ENCODE data around the gene VWA1. TPM values are rescaled to one million over a fixed set of nuclear protein-coding genes. Genes with fewer than 3 reads are reported as not detected.
"Not testable (repeated sequence)": the region's sequence is repeated elsewhere in the genome, so short reads cannot be mapped to it uniquely, and the experiment has no call there.

The VWA1 gene
- total and polyA plus RNA-seq, 4 donors: 51.7 to 94.3 (median 69.1) TPM

- H3K27me3 ChIP-seq (ENCODE audit: control insufficient read depth in 3 of 3, insufficient read depth in 3 of 3, low read length in 2 of 3): no peaks in the 10 kb centered on the region
- TF ChIP-seq, protein P1, sequence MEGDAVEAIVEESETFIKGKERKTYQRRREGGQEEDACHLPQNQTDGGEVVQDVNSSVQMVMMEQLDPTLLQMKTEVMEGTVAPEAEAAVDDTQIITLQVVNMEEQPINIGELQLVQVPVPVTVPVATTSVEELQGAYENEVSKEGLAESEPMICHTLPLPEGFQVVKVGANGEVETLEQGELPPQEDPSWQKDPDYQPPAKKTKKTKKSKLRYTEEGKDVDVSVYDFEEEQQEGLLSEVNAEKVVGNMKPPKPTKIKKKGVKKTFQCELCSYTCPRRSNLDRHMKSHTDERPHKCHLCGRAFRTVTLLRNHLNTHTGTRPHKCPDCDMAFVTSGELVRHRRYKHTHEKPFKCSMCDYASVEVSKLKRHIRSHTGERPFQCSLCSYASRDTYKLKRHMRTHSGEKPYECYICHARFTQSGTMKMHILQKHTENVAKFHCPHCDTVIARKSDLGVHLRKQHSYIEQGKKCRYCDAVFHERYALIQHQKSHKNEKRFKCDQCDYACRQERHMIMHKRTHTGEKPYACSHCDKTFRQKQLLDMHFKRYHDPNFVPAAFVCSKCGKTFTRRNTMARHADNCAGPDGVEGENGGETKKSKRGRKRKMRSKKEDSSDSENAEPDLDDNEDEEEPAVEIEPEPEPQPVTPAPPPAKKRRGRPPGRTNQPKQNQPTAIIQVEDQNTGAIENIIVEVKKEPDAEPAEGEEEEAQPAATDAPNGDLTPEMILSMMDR (IDR thresholded peaks at IDR 0.05; ENCODE audit: control extremely low read depth, extremely low read depth): no peak
- H3K4me3 ChIP-seq: no peak overlapping the region
- H3K9ac ChIP-seq (ENCODE audit: insufficient read depth in 1 of 2, low read length in 2 of 2): no peak overlapping the region
- H3K36me3 ChIP-seq (ENCODE audit: control insufficient read depth in 4 of 4, insufficient read depth in 4 of 4, low read length in 4 of 4): no peaks in the 10 kb centered on the region
- H3K4me1 ChIP-seq (ENCODE audit: control insufficient read depth in 5 of 5, insufficient read depth in 5 of 5, low read length in 5 of 5): peaks cover 0 to 1% (median 0%) of the 10 kb centered on the region in 5 donors
- DNase-seq (no peak), ATAC-seq (ENCODE audit: insufficient read depth, low FRiP score) (no peak)
- 91 to 94% methylated on average over 26 of the region's 26 CpGs for WGBS, 2 donors
- no peak overlapping the region for H3K27ac ChIP-seq (ENCODE audit: low read depth in 1 of 2, low read length in 1 of 2)
- H3K9me3 ChIP-seq (ENCODE audit: control insufficient read depth in 4 of 4, insufficient read depth in 3 of 4, low read length in 3 of 4): no peaks in the 10 kb centered on the region
These were observed 16.3 kb downstream of the VWA1 start for GRCh38 chr1:1451696-1452364.

DNA sequence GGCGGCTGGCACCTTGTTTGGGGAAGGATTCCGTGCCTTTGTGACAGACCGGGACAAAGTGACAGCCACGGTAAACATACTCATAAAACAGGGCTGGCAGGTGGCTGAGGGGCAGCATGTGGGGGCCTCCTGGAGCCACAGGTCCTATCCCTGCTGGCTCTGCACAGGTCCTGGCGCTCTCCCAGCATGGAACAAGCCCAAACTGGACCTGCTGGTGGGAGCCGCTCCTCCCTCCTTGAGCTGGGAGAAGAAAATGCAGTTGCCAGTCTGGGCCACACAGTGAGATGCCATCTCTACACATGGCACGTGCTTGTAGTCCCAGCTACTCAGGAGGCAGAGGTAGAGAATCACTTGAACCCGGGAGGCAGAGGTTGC lies 16.9 kb downstream of the VWA1 start:
- H3K9ac ChIP-seq (ENCODE audit: insufficient read depth in 1 of 2, low read length in 2 of 2); H3K4me3 ChIP-seq; H3K4me1 ChIP-seq (ENCODE audit: control insufficient read depth in 5 of 5, insufficient read depth in 5 of 5, low read length in 5 of 5); H3K27me3 ChIP-seq (ENCODE audit: control insufficient read depth in 3 of 3, insufficient read depth in 3 of 3, low read length in 2 of 3); H3K36me3 ChIP-seq (ENCODE audit: control insufficient read depth in 4 of 4, insufficient read depth in 4 of 4, low read length in 4 of 4); ATAC-seq (ENCODE audit: insufficient read depth, low FRiP score); DNase-seq; H3K27ac ChIP-seq (ENCODE audit: low read depth in 1 of 2, low read length in 1 of 2); H3K9me3 ChIP-seq (ENCODE audit: control insufficient read depth in 4 of 4, insufficient read depth in 3 of 4, low read length in 3 of 4): not testable (repeated sequence)
- 74 to 89% methylated on average over 8 of the region's 8 CpGs for WGBS, 2 donors

GRCh38 chr1:1452882-1453281 lies 17.4 kb downstream of the VWA1 start:
- Histone ChIP-seq H3K4me3 (no peak overlapping the region), H3K9me3 (ENCODE audit: control insufficient read depth in 4 of 4, insufficient read depth in 3 of 4, low read length in 3 of 4) (no peaks in the 10 kb centered on the region), H3K36me3 (ENCODE audit: control insufficient read depth in 4 of 4, insufficient read depth in 4 of 4, low read length in 4 of 4) (no peaks in the 10 kb centered on the region), H3K27ac (ENCODE audit: low read depth in 1 of 2, low read length in 1 of 2) (no peak overlapping the region), H3K27me3 (ENCODE audit: control insufficient read depth in 3 of 3, insufficient read depth in 3 of 3, low read length in 2 of 3) (no peaks in the 10 kb centered on the region), H3K4me1 (ENCODE audit: control insufficient read depth in 5 of 5, insufficient read depth in 5 of 5, low read length in 5 of 5) (peaks cover 0 to 2% (median 0%) of the 10 kb centered on the region in 5 donors), H3K9ac (ENCODE audit: insufficient read depth in 1 of 2, low read length in 2 of 2) (no peak overlapping the region)
- DNase-seq (no peak), ATAC-seq (ENCODE audit: insufficient read depth, low FRiP score) (no peak)
- 94 to 95% methylated on average over 16 of the region's 16 CpGs for WGBS, 2 donors
- TF ChIP-seq, protein P1 (IDR thresholded peaks at IDR 0.05; ENCODE audit: control extremely low read depth, extremely low read depth): no peak

GRCh38 chr1:1454286-1455056 lies 19.0 kb downstream of the VWA1 start:
- not testable (repeated sequence) for H3K36me3 ChIP-seq (ENCODE audit: control insufficient read depth in 4 of 4, insufficient read depth in 4 of 4, low read length in 4 of 4); DNase-seq; H3K27me3 ChIP-seq (ENCODE audit: control insufficient read depth in 3 of 3, insufficient read depth in 3 of 3, low read length in 2 of 3); H3K4me1 ChIP-seq (ENCODE audit: control insufficient read depth in 5 of 5, insufficient read depth in 5 of 5, low read length in 5 of 5); ATAC-seq (ENCODE audit: insufficient read depth, low FRiP score); H3K27ac ChIP-seq (ENCODE audit: low read depth in 1 of 2, low read length in 1 of 2); H3K4me3 ChIP-seq; H3K9me3 ChIP-seq (ENCODE audit: control insufficient read depth in 4 of 4, insufficient read depth in 3 of 4, low read length in 3 of 4); H3K9ac ChIP-seq (ENCODE audit: insufficient read depth in 1 of 2, low read length in 2 of 2)
- WGBS, 2 donors: 81 to 84% methylated on average over 35 to 36 of the region's 41 CpGs

Measured in lung (tissue), 12 donors.